GM21619 (cell line): ENCODE results near the gene CARD14.
A peak's percentile ranks its signal among the peaks of the same experiment; 100 is the strongest.

Experiments
- ATAC-seq: cut with Tn5 transposase; IDR thresholded peaks from one replicate; pipeline ENCODE4 v1.9.1; 2021; ENCODE audit not compliant: unreplicated experiment

CARD14 gene

DNA sequence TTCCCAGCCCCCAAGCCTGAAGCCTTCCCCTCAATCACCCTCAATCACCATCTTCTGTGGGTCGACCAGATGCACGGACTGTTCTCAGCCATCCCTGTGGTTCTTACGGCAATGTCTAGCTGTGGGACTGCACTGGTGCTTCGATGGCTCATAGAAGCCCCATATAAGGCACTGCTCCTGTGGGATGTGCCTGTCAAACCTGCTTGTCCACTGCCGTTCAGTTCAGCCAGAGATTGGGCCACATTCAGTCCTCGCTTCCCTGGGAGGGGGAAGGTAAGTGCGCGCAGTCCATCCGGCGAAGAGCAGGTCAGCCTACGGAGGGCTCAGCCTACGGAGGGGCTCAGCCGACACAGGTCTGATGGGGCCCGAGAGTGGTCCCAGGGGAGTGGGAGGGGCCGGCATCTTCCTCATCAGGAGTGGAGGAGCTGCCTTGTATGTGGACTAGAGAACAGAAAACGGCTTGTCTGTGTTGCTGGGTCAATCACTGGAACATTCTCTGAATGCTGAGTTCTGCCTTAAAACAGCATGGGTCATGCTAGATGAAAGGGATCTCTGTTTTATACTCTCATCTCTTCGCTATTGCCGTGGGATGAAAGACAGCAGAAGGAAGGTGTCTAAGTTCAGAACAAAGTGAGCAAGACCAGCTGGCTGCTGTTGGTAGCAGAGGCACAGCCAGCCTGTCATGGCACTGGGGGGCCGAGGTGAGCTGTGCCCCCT lies at the start of gene CARD14:
Gene CARD14, plus strand, starts transcription at position 247 of the 717 bp plus-strand sequence. CDS start 11,409 bp downstream, outside the sequence.
- no peak for ATAC-seq

DNA sequence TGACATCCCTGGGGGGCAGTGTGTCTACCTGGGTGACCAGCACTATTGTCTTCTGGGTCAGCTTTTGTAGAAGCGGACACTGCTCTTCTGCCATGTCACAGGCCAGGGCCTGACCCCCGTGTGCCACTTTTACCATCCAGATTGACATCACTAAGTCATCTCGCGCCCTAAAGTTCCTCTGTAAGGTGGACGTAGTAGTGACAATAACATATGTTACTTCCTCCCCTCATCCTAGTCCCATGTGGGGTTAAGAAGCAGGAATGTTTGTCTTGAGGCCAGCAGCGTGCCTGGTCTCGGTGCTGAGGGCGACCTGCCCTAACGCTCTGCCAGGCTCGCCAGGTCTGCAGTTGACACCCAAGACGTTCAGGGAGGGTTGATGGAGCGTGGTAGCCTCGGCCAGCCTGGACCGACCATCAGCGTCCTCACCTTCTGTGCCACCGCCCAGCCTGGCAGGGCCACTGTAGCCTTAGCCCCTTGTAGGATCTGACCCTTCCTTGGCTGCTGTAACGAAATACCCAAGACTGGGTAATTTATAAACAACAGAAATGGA lies 47.7 kb upstream of the CARD14 start:
- no peak for ATAC-seq

DNA sequence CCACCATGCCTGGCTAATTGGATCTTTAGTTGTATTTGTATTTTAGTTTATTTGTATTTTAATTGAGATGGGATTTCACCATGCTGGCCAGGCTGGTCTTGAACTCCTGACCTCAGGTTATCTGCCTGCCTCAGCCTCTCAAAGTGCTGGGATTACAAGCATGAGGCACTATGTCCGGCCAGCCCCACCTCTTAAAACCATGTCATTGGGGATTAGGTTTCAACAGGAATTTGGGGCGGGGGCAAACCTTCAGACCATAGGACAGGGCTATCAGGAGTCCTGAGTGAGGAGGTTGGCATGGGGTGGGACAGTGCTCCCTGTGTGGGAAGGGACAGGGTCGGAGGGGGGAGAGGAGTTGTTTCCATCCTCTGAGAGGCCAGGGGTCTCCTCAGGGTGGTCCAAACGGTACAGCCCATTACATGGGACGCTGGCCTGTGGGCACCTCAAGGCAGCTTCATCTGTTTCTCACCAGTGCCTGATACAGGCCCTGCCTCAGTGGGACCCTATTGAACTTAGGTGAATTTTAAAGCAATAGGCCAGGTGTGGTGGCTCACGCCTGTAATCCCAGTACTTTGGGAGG lies 46.8 kb upstream of the CARD14 start:
- no peak for ATAC-seq

DNA sequence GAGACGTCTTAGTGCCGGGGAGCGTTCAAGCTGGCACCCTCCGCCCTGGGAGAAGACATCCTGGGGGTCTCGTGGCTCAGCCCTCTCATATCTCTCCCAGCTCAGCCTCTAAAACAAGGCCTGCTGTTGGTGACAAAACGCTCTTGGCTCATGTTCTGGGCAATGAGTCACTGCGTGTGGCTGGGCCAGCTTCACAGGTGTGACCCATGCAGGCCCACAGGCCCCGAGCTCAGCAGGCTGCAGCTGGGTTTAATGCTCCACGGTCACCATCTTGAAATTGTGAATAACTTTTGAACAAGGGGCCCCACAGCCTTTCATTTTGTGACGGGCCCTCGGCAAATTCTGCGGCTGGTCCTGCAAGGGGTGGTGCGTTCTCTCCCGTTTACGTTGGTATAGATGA lies 46.0 kb upstream of the CARD14 start:
- no peak for ATAC-seq

DNA sequence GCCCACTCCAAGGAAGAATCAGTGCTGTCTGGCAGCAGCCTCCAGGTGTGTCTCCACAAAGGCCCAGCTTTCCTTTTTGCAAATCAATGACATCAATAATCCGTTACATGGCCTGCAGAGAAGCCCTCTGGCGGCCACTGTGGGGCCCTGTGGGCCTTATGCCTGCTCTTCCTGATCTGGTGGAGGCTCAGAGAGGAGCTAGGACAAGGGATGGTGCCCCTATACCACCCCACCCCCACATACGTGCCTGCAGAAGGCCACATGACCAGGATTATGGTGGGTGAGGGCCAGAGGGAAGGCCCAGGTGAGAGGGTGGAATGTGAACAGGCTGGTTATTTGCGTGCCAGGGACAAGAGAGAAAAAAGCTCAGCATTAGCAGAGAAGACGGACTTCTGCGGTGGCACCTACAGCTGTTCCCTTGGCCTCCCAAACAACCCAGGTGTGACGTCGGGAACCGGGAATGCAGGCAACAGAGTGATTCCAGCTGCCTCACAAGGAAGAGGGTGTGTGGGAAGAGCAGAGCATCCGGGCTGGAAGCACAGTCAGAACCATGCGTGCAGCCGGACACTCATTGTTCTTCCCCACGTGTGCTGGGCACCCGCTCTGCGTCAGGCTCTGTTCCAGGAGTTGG lies 45.4 kb upstream of the CARD14 start:
- no peak for ATAC-seq

DNA sequence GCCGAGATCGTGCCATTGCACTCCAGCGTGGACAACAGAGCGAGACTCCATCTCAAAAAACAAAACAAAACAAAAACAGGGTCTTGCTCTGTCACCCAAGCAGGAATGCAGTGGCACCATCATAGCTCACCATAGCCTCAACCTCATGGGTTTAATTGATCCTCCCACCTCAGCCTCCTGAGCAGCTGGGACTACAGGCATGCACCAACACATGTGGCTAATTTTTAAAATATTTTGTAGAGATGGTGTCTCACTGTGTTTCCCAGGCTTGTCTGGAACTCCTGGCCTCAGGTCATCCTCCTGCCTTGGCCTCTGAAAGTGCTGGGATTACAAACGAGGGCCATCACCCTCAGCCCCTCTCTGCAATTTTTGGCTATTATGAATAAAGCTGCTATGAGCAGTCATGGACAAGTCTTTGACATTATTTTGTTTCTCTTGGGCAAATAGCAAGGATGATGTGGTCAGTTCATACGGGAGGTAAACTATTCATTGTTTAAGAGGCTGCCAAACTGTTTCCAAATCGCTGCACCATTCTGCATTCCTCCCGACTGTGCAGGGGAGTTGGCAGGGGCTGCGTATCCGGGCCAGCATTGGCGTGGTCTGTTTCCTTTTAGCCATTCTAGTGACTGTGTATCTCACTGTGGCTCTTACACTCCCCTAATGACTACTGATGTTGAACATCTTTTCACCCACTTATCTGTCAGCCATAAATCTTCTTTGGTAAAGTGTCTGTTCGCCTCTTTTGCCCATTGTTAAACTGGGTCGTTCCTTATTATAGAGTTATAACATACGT lies 44.0 kb upstream of the CARD14 start:
- no peak for ATAC-seq

DNA sequence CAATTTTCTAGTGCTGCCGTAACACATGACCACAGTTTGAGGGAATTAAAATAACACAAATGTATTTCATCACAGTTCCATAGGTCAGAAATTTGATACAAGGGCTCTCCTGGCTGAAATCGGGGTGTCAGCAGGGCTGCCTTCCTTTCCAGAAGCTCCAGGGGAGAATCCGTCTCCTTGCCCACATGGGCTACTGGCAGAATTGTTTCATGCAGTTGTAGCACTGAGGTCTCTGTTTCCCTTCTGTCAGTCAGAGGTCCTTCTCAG lies 43.4 kb upstream of the CARD14 start:
- ATAC-seq, result no peak

DNA sequence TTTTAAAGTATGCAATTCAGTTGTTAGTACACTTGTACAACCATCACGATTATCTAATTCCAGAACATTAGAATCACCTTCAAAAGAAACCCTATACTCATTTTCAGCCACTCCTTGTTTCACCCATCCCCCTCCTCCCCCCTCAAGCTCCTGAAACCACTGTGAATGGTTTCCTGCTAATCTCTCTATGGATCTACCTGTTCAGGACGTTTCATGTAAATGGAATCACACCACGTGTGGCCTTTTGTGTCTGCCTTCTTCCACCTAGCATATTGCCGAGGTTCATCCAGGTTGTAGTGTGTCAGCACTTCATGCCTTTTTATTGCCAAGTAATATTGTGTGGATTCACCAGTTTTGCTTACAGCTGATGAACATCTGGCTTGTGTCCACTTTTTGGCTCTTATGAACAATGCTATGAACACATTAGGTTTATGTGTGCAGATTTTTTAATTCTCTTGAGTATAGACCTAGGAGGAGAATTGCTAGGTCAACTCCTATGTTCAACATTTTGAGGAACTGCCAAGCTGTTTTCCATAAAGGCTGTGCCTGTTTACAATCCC lies 40.7 kb upstream of the CARD14 start:
- ATAC-seq, result no peak

DNA sequence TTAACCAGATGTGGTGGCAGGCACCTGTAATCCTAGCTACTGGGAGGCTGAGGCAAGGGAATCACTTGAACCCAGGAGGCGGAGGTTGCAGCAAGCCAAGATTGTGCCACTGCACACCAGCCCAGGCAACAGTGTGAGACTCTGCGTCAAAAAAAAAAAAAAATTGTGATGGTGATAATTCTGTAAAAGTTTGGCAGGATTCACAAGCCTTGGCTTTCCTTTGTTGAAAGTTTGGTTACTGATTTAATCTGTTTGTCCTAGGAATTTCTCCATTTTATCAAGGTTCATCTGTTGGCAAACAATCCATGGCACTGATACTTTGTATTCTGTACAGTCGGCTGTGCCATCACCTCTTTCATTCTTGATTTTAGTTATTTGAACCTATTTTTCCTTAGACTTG lies 38.8 kb upstream of the CARD14 start:
- no peak for ATAC-seq

DNA sequence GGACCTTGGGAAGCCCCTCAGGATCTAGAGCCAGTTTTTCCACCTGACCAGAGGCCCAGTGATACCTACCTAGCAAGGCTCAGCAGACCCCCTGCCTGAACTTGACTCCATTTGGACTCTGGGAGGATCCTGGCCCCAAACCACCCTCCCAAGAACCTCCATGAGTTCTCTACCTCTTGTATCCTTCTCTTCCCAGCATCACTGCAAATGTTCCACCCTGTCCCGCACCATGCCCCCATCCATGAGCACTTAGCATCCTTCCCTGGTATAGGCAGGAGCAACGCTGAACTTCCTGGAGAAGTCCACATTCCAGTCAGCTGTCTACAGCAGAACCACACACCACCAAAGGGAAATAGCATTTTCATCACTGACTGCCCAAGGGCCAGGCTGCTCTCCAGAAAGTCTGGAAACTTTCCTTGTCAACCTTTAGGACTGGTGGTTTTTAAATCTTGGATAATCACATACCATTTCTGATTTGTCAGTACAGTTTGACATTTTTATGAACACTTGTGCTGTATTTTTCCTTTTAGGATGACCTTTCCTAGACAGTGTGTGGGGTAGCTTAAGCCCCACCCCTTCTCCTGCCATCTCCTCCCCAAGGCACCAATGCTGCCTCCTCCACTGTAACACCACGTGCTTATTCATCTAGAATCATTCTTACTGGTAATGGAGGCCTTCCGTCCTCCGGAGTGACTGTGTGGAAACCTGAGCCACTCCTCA lies 36.8 kb upstream of the CARD14 start:
- no peak for ATAC-seq

DNA sequence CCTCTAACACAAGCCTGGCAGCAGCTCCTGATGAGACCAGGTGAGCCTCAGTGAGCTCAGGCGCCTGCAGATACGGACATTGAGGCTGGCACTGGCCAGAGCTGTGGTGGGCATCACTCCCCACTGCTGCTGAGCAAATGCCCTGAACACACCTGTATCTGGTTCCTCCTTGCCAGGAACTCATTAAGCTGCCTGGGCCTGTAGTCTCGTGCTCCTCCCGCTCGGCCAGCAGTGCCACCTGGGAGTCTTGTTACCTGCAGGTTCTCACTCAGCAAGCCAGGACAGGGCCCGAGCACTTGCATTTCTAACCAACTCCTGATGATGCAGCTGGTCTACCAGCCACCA lies 36.2 kb upstream of the CARD14 start:
- no peak for ATAC-seq

DNA sequence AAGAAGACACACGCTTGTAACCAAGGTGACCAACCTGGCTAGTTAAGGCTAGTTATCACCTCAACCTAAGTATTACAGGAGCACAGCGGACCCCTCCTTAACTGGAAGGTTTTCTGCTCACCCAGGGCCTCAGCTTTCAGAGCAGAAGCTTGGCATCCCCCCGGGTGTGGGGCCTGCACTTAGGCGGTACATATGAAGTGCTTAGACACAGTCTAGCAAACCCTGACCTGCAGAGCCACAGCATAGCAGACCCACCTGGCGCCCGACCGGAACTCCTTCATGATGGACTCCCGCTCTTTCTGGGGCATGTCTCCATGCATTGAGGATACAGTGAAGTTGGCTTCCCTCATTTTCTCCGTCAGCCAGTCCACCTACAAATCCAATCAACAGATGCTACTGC lies 32.7 kb upstream of the CARD14 start:
- no peak for ATAC-seq

DNA sequence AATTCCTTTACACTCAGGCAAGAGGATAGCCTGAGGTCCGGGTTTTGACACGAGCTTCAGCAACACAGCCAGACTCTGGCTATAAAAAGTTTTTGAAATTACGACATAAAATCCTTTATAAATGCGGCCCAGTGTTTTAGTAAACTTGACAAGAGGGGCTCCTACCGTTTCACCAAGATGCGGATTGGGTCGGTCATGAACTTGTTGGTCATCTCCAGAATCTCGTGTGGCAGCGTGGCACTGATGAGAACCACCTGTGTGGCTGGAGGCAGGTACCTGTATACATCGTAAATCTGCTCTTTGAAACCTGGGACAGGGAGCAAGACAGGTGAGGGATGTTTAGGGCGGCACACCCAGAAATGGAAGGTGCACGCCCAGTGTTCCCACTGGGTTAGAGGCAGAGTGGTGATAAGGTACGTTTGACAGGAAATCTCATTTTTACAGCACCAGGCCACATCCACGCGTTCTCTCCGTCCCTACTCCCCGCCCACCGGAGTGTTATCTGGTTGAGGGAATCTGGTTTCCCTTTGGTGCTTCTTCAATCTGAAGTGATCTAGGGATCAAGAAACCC lies 30.9 kb upstream of the CARD14 start:
- ATAC-seq, result no peak

DNA sequence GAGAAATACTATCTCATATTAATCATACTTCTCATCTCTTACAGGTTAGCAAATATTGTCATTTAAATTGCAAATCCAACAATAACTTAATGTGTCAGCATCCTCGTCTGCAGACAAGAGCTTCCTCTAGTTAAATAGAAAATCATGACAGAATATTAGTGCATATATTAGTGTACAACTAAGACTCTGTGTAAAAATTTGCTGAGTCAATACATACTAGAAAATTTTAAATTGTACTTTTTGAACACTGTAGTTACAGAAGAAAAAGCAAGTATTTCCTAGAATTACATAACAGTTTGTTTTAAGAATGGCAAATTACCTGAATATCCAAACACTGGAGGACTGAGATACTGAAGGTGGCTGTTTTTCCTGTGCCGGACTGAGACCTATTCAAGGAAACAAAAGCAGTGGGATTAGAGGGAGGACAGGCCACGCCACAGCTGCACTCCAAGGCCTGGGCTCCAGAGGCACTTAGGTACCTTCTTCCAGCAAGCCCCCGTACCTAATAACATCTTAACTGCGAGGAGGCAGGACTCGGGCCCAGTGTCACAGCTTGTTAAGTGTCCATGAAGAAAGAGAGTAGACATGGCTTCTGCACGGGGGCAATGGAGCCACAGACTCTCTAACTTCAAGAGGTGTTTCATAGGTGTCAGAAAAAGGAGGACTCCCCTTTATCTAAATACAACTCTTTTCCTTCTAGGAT lies 28.2 kb upstream of the CARD14 start:
- no peak for ATAC-seq

DNA sequence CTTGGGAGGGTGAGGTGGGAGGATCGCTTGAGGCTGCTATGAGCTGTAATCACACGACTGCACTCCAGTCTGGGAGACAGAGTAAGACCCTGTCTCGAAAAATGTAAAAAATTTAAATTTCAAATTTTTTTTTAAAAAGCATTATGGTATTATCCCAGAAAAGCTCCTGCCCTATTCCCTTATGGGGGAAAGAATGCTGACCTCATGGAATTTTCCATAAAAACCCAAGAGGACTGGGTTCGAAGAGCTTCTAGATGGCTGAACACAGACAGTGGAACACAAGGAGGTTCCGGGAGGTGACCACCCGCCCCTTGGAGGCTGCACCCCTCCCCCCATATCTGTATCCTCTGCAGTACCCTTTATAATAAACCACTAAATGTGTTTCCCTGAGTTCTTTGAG lies 26.9 kb upstream of the CARD14 start:
- no peak for ATAC-seq

DNA sequence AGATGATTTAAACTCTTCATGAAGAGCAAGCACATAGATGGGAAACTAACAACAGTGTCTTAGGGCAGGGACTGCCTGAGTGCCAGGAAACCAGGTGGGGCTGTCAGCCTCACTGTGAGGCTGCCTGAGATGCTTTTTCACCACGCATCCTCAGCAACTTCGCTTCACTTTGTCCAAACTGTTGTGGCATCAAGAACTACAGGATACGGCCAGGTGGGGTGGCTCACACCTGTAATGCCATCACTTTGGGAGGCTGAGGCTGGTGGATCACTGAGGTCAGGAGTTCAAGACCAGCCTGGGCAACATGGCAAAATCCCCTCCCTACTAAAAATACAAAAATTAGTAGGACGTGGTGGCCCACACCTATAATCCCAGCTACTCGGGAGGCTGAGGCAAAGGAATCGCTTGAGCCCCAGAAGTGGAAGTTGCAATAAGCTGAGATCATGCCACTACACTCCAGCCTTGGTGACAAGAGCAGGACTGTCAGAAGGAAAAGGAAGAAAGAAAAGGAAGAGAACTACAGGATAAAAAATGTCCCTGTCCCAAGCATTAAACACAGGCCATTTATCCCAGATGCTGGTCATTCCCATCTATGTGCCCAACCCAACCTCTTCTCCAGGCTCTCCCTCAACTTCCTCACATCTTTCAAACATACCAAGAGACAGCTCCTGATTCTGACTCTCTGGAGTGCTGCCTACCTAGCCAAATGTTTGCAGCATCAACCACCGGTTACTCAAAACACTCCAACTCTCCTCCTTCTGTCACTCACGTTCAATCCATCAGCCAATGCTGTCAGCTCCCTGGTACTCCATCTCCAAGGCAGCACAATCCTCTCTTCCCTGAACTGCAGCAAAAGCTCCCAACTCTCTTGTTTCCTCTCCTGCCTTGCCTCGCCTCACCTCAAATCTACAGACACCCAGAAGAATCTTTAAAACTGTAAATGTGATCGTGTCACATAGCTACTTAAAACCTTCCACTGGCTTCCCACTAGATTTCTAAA lies 24.5 kb upstream of the CARD14 start:
- ATAC-seq, result no peak

DNA sequence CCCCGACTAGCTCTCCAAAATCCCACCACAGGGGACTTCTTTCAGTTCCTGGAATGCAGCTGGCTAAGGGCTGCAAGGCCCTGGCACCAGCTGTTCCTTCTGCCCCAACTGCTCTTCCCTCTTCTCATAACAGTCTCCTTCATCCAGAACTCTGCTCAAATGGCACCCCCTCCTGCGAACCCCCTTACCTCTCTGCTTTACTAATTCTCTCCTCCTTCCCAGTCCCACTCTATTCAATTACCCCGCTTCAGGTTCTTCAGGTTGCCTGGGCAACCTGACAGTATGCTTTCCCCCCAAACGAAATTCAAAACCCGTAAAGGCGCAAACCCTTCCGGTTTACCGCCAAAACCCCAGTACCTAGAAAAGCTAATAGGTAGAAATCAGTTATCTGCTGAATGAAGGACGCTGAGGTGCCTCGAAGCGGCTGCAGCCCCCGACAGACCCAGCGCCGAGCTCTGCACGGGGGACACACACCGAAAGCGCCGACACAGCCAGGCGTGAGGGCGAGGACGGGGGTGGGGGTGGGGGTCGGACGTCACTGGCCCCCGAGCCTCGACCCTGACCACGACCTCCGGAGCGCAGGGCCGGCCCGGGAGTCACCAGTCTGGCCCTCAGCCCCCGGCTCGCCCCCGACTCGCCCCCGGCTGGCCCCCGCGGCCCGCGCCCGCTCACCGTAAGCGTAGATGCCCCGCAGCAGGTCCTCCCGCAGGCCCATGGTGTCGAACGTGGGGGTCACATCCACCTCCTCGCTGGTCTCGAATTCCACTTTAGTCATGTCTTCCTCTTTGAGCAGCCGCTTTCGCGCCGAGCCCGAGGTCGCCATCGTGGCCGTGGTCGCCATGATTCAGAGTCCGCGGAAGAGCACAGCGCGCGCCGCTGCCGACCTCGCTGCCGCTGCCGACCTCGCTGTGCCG lies 23.5 kb upstream of the CARD14 start:
- peak; percentile 14 for ATAC-seq
